HepG2 (cell line): Measurements from ENCODE around the gene MGAT4D. TPM values are rescaled to one million over a fixed set of nuclear protein-coding genes. Genes with fewer than 3 reads are reported as not detected.

Experiments
- ASH2L ChIP-seq: fragments of 300-600, 200-600 bp; sonication (generic); IDR thresholded peaks from 2 replicates; pipeline ENCODE4 v1.7.0; 2017; ENCODE audit warnings: low read depth, mild to moderate bottlenecking, moderate library complexity, mixed read lengths, low read length; ENCODE audit not compliant: insufficient read length
- BRF2 ChIP-seq: sonication (generic); formaldehyde crosslinking; IDR thresholded peaks from 2 replicates; pipeline ENCODE4 v1.8.1; 2022; ENCODE audit warnings: mild to moderate bottlenecking, missing genetic modification reagents
- CCAR2 ChIP-seq: fragments of 200-400 bp; formaldehyde crosslinking; optimal IDR thresholded peaks from 2 replicates; pipeline ENCODE3; 2018; ENCODE audit warnings: low read depth, mild to moderate bottlenecking, low read length, moderate library complexity
- GATAD2A ChIP-seq: IDR thresholded peaks from 2 replicates; pipeline ENCODE4 v1.6.1; 2016
- HIVEP1 ChIP-seq: sonication (generic); formaldehyde crosslinking; IDR thresholded peaks from 2 replicates; pipeline ENCODE4 v1.4.0; 2020; ENCODE audit warnings: mild to moderate bottlenecking, missing genetic modification reagents
- HNF1A ChIP-seq, 2 experiments: sonication (generic) in 1 of 2; formaldehyde crosslinking in 1 of 2; IDR thresholded peaks; 2 replicates each; pipeline versions ENCODE4 v1.4.0 to v1.6.1; 2016 to 2020; ENCODE audit warnings: borderline replicate concordance in 1 of 2, low read depth in 1 of 2, mild to moderate bottlenecking in 1 of 2, missing genetic modification reagents in 1 of 2
- IKZF5 ChIP-seq: IDR thresholded peaks from 2 replicates; pipeline ENCODE4 v1.6.1; 2018; ENCODE audit warnings: missing genetic modification reagents, mild to moderate bottlenecking, missing compliant biosample characterization
- JARID2 ChIP-seq: sonication (generic); formaldehyde crosslinking; IDR thresholded peaks from 2 replicates; pipeline ENCODE4 v1.8.1; 2023; ENCODE audit warnings: missing genetic modification reagents, inconsistent platforms; ENCODE audit not compliant: insufficient replicate concordance
- NR2F2 ChIP-seq: IDR thresholded peaks from 2 replicates; pipeline ENCODE4 v1.6.1; 2012; ENCODE audit warnings: low read depth, inconsistent platforms, borderline replicate concordance
- RARA ChIP-seq: IDR thresholded peaks from 2 replicates; pipeline ENCODE4 v1.6.1; 2016; ENCODE audit warnings: missing genetic modification reagents, missing compliant biosample characterization
- RFX5 ChIP-seq: IDR thresholded peaks from 2 replicates; pipeline ENCODE4 v1.6.1; 2011; ENCODE audit warnings: low read depth, low read length, improper control_type of control experiment
- SETDB1 ChIP-seq: sonication (generic); formaldehyde crosslinking; IDR thresholded peaks from 2 replicates; pipeline ENCODE4 v1.5.1; 2020; ENCODE audit warnings: missing genetic modification reagents, mild to moderate bottlenecking, borderline replicate concordance
- SMAD3 ChIP-seq: sonication (generic); formaldehyde crosslinking; IDR thresholded peaks from 2 replicates; pipeline ENCODE4 v1.4.0; 2020; ENCODE audit warnings: missing genetic modification reagents
- U2AF1 ChIP-seq: fragments of 200-400 bp; formaldehyde crosslinking; optimal IDR thresholded peaks from 2 replicates; pipeline ENCODE3; 2017; ENCODE audit warnings: mild to moderate bottlenecking, low read depth, low read length
- YEATS2 ChIP-seq: sonication (generic); formaldehyde crosslinking; IDR thresholded peaks from 2 replicates; pipeline ENCODE4 v1.4.0; 2020; ENCODE audit warnings: missing genetic modification reagents, borderline replicate concordance
- ZFP37 ChIP-seq: sonication (generic); formaldehyde crosslinking; IDR thresholded peaks from 2 replicates; pipeline ENCODE4 v1.4.0; 2020; ENCODE audit warnings: missing genetic modification reagents, borderline replicate concordance
- ZNF12 ChIP-seq: sonication (generic); formaldehyde crosslinking; IDR thresholded peaks from 2 replicates; pipeline ENCODE4 v1.5.0; 2020; ENCODE audit warnings: missing genetic modification reagents
- ZNF124 ChIP-seq: sonication (generic); formaldehyde crosslinking; IDR thresholded peaks from 2 replicates; pipeline ENCODE4 v1.4.0; 2020; ENCODE audit warnings: missing genetic modification reagents
- ZNF567 ChIP-seq: sonication (generic); formaldehyde crosslinking; IDR thresholded peaks from 2 replicates; pipeline ENCODE4 v1.8.1; 2023; ENCODE audit warnings: mild to moderate bottlenecking, missing genetic modification reagents, borderline replicate concordance
- ZNF737 ChIP-seq: sonication (generic); formaldehyde crosslinking; IDR thresholded peaks from 2 replicates; pipeline ENCODE4 v1.5.0; 2020; ENCODE audit warnings: missing genetic modification reagents, mild to moderate bottlenecking, borderline replicate concordance
- ZNF740 ChIP-seq: sonication (generic); formaldehyde crosslinking; IDR thresholded peaks from 2 replicates; pipeline ENCODE4 v1.4.0; 2020; ENCODE audit warnings: missing genetic modification reagents
- ZNF792 ChIP-seq: IDR thresholded peaks from 2 replicates; pipeline ENCODE4 v1.6.1; 2016
- ZNF800 ChIP-seq: sonication (generic); formaldehyde crosslinking; IDR thresholded peaks from 2 replicates; pipeline ENCODE4 v1.4.0; 2020; ENCODE audit warnings: missing genetic modification reagents
- polyA plus RNA-seq, 8 experiments: library from polyadenylated mRNA; depleted of rRNA in 3 of 8; stranded (reverse) in 7 of 8; unstranded in 1 of 8; fragments of >200 nt; fragmentation: Illumina TruSeq in 4 of 8; extraction: Trizol in 4 of 8; gene quantifications; 2 replicates each; pipeline versions ENCODE4 v1.2.1 to v1.2.3, GENCODE V29; 2011 to 2016; ENCODE audit warnings: low read depth in 4 of 8, missing spikeins in 1 of 8, mixed read lengths in 1 of 8; ENCODE audit not compliant: insufficient read depth in 1 of 8
- total RNA-seq, 5 experiments: library from RNA; depleted of rRNA; stranded (reverse); fragments of >200 nt; fragmentation: Illumina TruSeq; extraction: Trizol; gene quantifications; 2 replicates each; pipeline ENCODE4 v1.2.3, GENCODE V29; 2016; ENCODE audit warnings: low read depth in 1 of 5

Gene MGAT4D
- total and polyA plus RNA-seq, 2 of the 13 experiments (the other 11 are each of a cell fraction or from before 2014, with no cell fraction given): not detected

GRCh38 chr4:140529434-140529833 is 31.3 kb upstream of the MGAT4D start (continued):
- TF ChIP-seq HNF1A (IDR thresholded peaks at IDR 0.05; ENCODE audit: low read depth): no peak
- no peak for TF ChIP-seq HNF1A (CRISPR knock-in tag; IDR thresholded peaks at IDR 0.05; ENCODE audit: borderline replicate concordance)
- TF ChIP-seq BRF2 (CRISPR knock-in tag): no peak
- no peak for TF ChIP-seq HIVEP1
- TF ChIP-seq IKZF5: no peak; the same call in 1 of the 2 replicates
- TF ChIP-seq GATAD2A (CRISPR knock-in tag): peak; percentile 59
- no peak for TF ChIP-seq CCAR2
- no peak for TF ChIP-seq ZNF800
- TF ChIP-seq JARID2: no peak
- no peak for TF ChIP-seq ZNF12 (CRISPR knock-in tag)
- TF ChIP-seq RARA (CRISPR knock-in tag): no peak
- no peak for TF ChIP-seq ZNF737 (CRISPR knock-in tag)
- TF ChIP-seq RFX5: no peak
- TF ChIP-seq ASH2L: no peak
- no peak for TF ChIP-seq U2AF1
- TF ChIP-seq ZNF792 (CRISPR knock-in tag): peak; percentile 63; the same call in 1 of the 2 replicates
- TF ChIP-seq ZFP37 (CRISPR knock-in tag): no peak
- TF ChIP-seq NR2F2: no peak
- no peak for TF ChIP-seq YEATS2 (CRISPR knock-in tag)
- TF ChIP-seq SMAD3: no peak
- TF ChIP-seq ZNF740 (CRISPR knock-in tag): no peak
- TF ChIP-seq ZNF567 (CRISPR knock-in tag): no peak
- no peak; the same call in 1 of the 2 replicates for TF ChIP-seq ZNF124
- no peak for TF ChIP-seq SETDB1 (CRISPR knock-in tag)
